Keratinocyte (primary cell): ENCODE results near the gene TNPO2. TPM values are rescaled to one million over a fixed set of nuclear protein-coding genes. Genes with fewer than 3 reads are reported as not detected.
A peak's percentile ranks its signal among the peaks of the same experiment; 100 is the strongest.

Experiments used
- DNase-seq: peaks from one replicate; pipeline ENCODE4 v3.0.0-alpha.2; 2011; ENCODE audit warnings: low read depth, missing footprints, low spot score
- FAIRE-seq: peaks from 2 replicates; lab custom pipeline; 2011; peaks lifted over from hg19 to GRCh38; lab: Jason Lieb, UNC
- H2AFZ ChIP-seq: 2 replicates; pipeline ENCODE4 v1.6.0; 2012; ENCODE audit warnings: low read length, control low read depth, inconsistent platforms; ENCODE audit not compliant: control insufficient read depth
- H3K27ac ChIP-seq: 2 replicates; pipeline ENCODE4 v1.5.1; 2011; ENCODE audit warnings: low read length; ENCODE audit not compliant: control insufficient read depth, insufficient read depth
- H3K27me3 ChIP-seq: 3 replicates; pipeline ENCODE4 v1.6.0; 2011; ENCODE audit warnings: low read length; ENCODE audit not compliant: control insufficient read depth, insufficient read depth; ENCODE audit errors: extremely low read depth
- H3K36me3 ChIP-seq, 2 experiments: 2 replicates in 1 of 2; 3 replicates in 1 of 2; pipeline ENCODE4 v1.5.1; 2011; ENCODE audit warnings: low read length in 2 of 2, mild to moderate bottlenecking in 1 of 2; ENCODE audit not compliant: control insufficient read depth in 2 of 2, insufficient read depth in 2 of 2; ENCODE audit errors: extremely low read depth in 1 of 2
- H3K4me1 ChIP-seq: 3 replicates; pipeline ENCODE4 v1.5.1; 2011; ENCODE audit warnings: low read length; ENCODE audit not compliant: control insufficient read depth, insufficient read depth; ENCODE audit errors: extremely low read depth
- H3K4me2 ChIP-seq: 3 replicates; pipeline ENCODE4 v1.6.0; 2011; ENCODE audit warnings: low read depth, low read length; ENCODE audit not compliant: control insufficient read depth, insufficient read depth; ENCODE audit errors: extremely low read depth
- H3K4me3 ChIP-seq, 3 experiments: fragments of 200-600 bp in 1 of 3; sonication (generic) in 1 of 3; 2 replicates in 2 of 3; 3 replicates in 1 of 3; pipeline ENCODE4 v1.5.1; 2011 to 2016; ENCODE audit warnings: low read length in 3 of 3, mild to moderate bottlenecking in 3 of 3, control low read depth in 2 of 3, inconsistent platforms in 1 of 3, low read depth in 1 of 3, mixed read lengths in 1 of 3, mixed run types in 1 of 3, moderate library complexity in 1 of 3; ENCODE audit not compliant: control insufficient read depth in 2 of 3, insufficient read depth in 2 of 3; ENCODE audit errors: extremely low read depth in 1 of 3
- H3K79me2 ChIP-seq: 2 replicates; pipeline ENCODE4 v1.6.0; 2012; ENCODE audit warnings: low read length; ENCODE audit not compliant: control insufficient read depth, insufficient read depth
- H3K9ac ChIP-seq: 3 replicates; pipeline ENCODE4 v1.6.0; 2011; ENCODE audit warnings: low read length; ENCODE audit not compliant: control insufficient read depth, insufficient read depth; ENCODE audit errors: extremely low read depth
- H3K9me1 ChIP-seq: 3 replicates; pipeline ENCODE4 v1.6.0; 2011; ENCODE audit warnings: low read length; ENCODE audit not compliant: control insufficient read depth, insufficient read depth; ENCODE audit errors: extremely low read depth
- H3K9me3 ChIP-seq: 2 replicates; pipeline ENCODE4 v1.5.1; 2012; ENCODE audit warnings: low read depth, low read length; ENCODE audit not compliant: control insufficient read depth
- H4K20me1 ChIP-seq: 3 replicates; pipeline ENCODE4 v1.6.0; 2011; ENCODE audit warnings: low read length; ENCODE audit not compliant: control insufficient read depth, insufficient read depth; ENCODE audit errors: extremely low read depth
- EZH2 ChIP-seq: IDR thresholded peaks from one replicate; pipeline ENCODE4 v1.6.1; 2012; ENCODE audit warnings: inconsistent platforms, mild to moderate bottlenecking, low read length, moderate library complexity
- dilution Hi-C: fragments of 300-500 bp; cut with MboI; formaldehyde crosslinking; loops from one replicate; pipeline ENCODE4 v1.7.0; 2020; ENCODE audit warnings: low sequenced_read_pairs; ENCODE audit not compliant: extremely low pct_ligation_motif_present
- polyA plus RNA-seq, 5 experiments: library from polyadenylated mRNA; depleted of rRNA in 3 of 5; stranded (reverse) in 3 of 5; stranded (forward) in 1 of 5; unstranded in 1 of 5; fragments of >200 nt; gene quantifications; 1 replicate in 1 of 5; 2 replicates in 3 of 5; 3 replicates in 1 of 5; pipeline versions ENCODE4 v1.2.1 to v1.2.3, GENCODE V29; 2011 to 2012; ENCODE audit warnings: missing spikeins in 2 of 5, low read depth in 1 of 5, low replicate concordance in 1 of 5
- TF ChIP-seq, protein P1 (sequence below), 3 experiments: IDR thresholded peaks in 1 of 3; conservative IDR thresholded peaks in 1 of 3; optimal IDR thresholded peaks in 1 of 3; 2 replicates in 2 of 3; 3 replicates in 1 of 3; pipeline versions ENCODE3 to v1.5.1; 2011; ENCODE audit warnings: low read length in 3 of 3, mild to moderate bottlenecking in 3 of 3, moderate library complexity in 2 of 3, control low read depth in 1 of 3, inconsistent platforms in 1 of 3; ENCODE audit not compliant: insufficient read depth in 2 of 3; ENCODE audit errors: extremely low read depth in 1 of 3

TNPO2 gene
- polyA plus RNA-seq, 1 donor (not counting 4 experiments of a cell fraction or from before 2014, with no cell fraction given): 75.3 TPM

DNA sequence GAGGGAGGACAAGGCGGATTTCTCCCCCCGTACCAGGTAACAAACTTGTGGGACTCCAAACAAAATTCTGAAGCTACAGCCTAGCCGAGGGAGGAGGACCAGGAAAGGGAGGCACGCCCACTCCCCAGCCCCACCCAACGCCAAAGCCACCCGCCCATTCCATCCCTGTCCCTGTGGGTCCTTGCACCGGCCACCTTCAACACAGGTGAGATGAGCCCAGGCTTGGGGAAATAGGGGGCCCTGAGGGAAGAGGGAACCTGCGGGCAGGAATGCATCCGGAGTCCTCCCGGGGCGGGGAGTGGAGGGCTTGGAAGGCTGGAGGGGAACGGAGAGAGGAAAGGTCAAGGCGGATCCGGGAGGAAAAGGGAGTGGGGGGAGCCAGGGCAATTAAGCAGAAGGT is 27.9 kb upstream of the TNPO2 start, which contains the start of gene BEST2:
Gene BEST2 (plus strand): TSS at position 157 of the 400 bp plus-strand sequence. CDS start 802 bp downstream, outside the sequence.
- TF ChIP-seq, protein P1, sequence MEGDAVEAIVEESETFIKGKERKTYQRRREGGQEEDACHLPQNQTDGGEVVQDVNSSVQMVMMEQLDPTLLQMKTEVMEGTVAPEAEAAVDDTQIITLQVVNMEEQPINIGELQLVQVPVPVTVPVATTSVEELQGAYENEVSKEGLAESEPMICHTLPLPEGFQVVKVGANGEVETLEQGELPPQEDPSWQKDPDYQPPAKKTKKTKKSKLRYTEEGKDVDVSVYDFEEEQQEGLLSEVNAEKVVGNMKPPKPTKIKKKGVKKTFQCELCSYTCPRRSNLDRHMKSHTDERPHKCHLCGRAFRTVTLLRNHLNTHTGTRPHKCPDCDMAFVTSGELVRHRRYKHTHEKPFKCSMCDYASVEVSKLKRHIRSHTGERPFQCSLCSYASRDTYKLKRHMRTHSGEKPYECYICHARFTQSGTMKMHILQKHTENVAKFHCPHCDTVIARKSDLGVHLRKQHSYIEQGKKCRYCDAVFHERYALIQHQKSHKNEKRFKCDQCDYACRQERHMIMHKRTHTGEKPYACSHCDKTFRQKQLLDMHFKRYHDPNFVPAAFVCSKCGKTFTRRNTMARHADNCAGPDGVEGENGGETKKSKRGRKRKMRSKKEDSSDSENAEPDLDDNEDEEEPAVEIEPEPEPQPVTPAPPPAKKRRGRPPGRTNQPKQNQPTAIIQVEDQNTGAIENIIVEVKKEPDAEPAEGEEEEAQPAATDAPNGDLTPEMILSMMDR (optimal IDR thresholded peaks at IDR 0.05 in 1 of 3, IDR thresholded peaks at IDR 0.05 in 1 of 3, conservative IDR thresholded peaks at IDR 0.05 in 1 of 3; ENCODE audit: extremely low read depth in 1 of 3, insufficient read depth in 2 of 3, low read length in 3 of 3): no peak
- H4K20me1 ChIP-seq: no peaks in the 10 kb centered on the region
- dilution Hi-C loops: no loop called here
- no peak within 1 kb of the TSS for H3K4me3 ChIP-seq
- FAIRE-seq (no peak), DNase-seq (no peak)
- H3K4me2 ChIP-seq: peak within 1 kb of the TSS; percentile 87
- no peaks in the 10 kb centered on the region for H3K9me3 ChIP-seq
- no peaks in the 10 kb centered on the region for H3K79me2 ChIP-seq
- peaks cover 21% of the 10 kb centered on the region for H3K4me1 ChIP-seq
- H3K27ac ChIP-seq: no peak within 1 kb of the TSS
- peaks cover 7% of the 10 kb centered on the region in 2 experiments for H3K36me3 ChIP-seq
- H2AFZ ChIP-seq: no peak within 1 kb of the TSS
- peaks cover 24% of the 10 kb centered on the region for H3K27me3 ChIP-seq
- H3K9me1 ChIP-seq: no peaks in the 10 kb centered on the region
- H3K9ac ChIP-seq: no peak within 1 kb of the TSS

DNA sequence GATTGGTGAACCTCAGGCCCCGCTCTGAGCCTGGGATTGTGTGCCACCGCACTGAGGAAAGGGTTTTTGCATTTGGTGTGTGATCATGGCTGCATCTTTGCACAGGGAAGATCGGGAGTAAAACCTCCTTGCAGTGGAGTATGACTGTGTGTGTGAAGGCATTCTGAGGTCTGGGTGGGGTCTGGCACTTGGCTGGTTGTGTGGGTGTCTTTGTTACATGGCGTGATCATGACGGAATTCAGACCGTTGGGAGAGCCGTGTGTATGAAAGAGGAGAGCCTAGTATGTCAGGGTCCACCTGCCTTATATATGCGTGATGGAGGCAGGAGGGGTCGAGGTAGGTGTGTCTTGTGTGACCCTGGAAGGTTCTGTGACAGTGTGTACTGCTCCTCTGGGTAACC is 27.1 kb upstream of the TNPO2 start:
- no peak overlapping the region for H3K9ac ChIP-seq
- H3K9me3 ChIP-seq: no peaks in the 10 kb centered on the region
- FAIRE-seq (no peak), DNase-seq (no peak)
- H3K4me2 ChIP-seq: peak overlapping the region; percentile 87
- peaks cover 7 to 14% of the 10 kb centered on the region in 2 experiments for H3K36me3 ChIP-seq
- dilution Hi-C loops: no loop called here
- no peak overlapping the region for H3K27ac ChIP-seq
- peaks cover 21% of the 10 kb centered on the region for H3K4me1 ChIP-seq
- H3K4me3 ChIP-seq: no peak overlapping the region
- TF ChIP-seq EZH2: no peak
- TF ChIP-seq, protein P1 (optimal IDR thresholded peaks at IDR 0.05 in 1 of 3, IDR thresholded peaks at IDR 0.05 in 1 of 3, conservative IDR thresholded peaks at IDR 0.05 in 1 of 3; ENCODE audit: extremely low read depth in 1 of 3, insufficient read depth in 2 of 3, low read length in 3 of 3): no peak
- H3K79me2 ChIP-seq: no peaks in the 10 kb centered on the region
- no peak overlapping the region for H2AFZ ChIP-seq
- no peaks in the 10 kb centered on the region for H3K9me1 ChIP-seq
- H4K20me1 ChIP-seq: no peaks in the 10 kb centered on the region
- peaks cover 24% of the 10 kb centered on the region for H3K27me3 ChIP-seq
